K562 (cell line): Measurements from ENCODE around the gene GUK1. TPM values are rescaled to one million over a fixed set of nuclear protein-coding genes. Genes with fewer than 3 reads are reported as not detected.

ENCODE experiments used
- CBX8 ChIP-seq: fragments of 200-600 bp; sonication (generic); IDR thresholded peaks from 2 replicates; pipeline ENCODE4 v1.6.1; 2012; ENCODE audit warnings: borderline replicate concordance, mixed run types, low read depth, mild to moderate bottlenecking, moderate library complexity, mixed read lengths, low read length, control low read depth, inconsistent platforms; ENCODE audit not compliant: poor library complexity, severe bottlenecking; ENCODE audit errors: extremely low read depth
- ETV6 ChIP-seq, 3 experiments: fragments of 150-350 bp in 1 of 3; sonication (generic) in 1 of 3; formaldehyde crosslinking in 1 of 3; IDR thresholded peaks; 2 replicates each; pipeline versions ENCODE4 v1.6.1 to v1.8.0; 2014 to 2022; ENCODE audit warnings: borderline replicate concordance in 2 of 3, low read depth in 2 of 3, antibody characterized with exemption in 1 of 3, low read length in 1 of 3, mild to moderate bottlenecking in 1 of 3, missing genetic modification reagents in 1 of 3
- GABPA ChIP-seq: fragments of 200-800 bp; sonication (Bioruptor generic); conservative IDR thresholded peaks from 2 replicates; pipeline ENCODE4 v1.6.1; 2016; ENCODE audit warnings: low read depth, missing genetic modification characterization, missing compliant biosample characterization
- GATAD2B ChIP-seq: fragments of 450-650 bp; IDR thresholded peaks from 2 replicates; pipeline ENCODE4 v1.6.1; 2017; ENCODE audit warnings: mild to moderate bottlenecking, borderline replicate concordance
- MEF2D ChIP-seq: conservative IDR thresholded peaks from 2 replicates; pipeline ENCODE4 v1.6.1; 2016; ENCODE audit warnings: low read depth, missing genetic modification characterization, missing compliant biosample characterization
- SMARCA4 ChIP-seq: fragments of 450-650 bp; IDR thresholded peaks from 2 replicates; pipeline ENCODE4 v1.6.1; 2016
- TAF1 ChIP-seq: IDR thresholded peaks from 2 replicates; pipeline ENCODE4 v1.6.1; 2011; ENCODE audit warnings: mild to moderate bottlenecking, low read length, moderate library complexity; ENCODE audit not compliant: insufficient read depth, control insufficient read depth, severe bottlenecking; ENCODE audit errors: extremely low read depth
- TBP ChIP-seq: optimal IDR thresholded peaks from 2 replicates; pipeline ENCODE3; 2011; ENCODE audit warnings: low read depth, low read length, improper control_type of control experiment
- ZFP36 ChIP-seq: fragments of 150-350 bp; IDR thresholded peaks from 2 replicates; pipeline ENCODE4 v1.6.1; 2018; ENCODE audit warnings: low read length, low read depth; ENCODE audit not compliant: partially characterized antibody
- ZKSCAN8 ChIP-seq: fragments of 200-800 bp; sonication (Bioruptor generic); IDR thresholded peaks from 2 replicates; pipeline ENCODE4 v1.6.1; 2016; ENCODE audit warnings: missing genetic modification characterization, missing compliant biosample characterization
- ZMIZ1 ChIP-seq, 2 experiments: fragments of 150-350 bp in 1 of 2; IDR thresholded peaks; 2 replicates each; pipeline ENCODE4 v1.6.1; 2012 to 2016; ENCODE audit warnings: low read depth in 2 of 2, low read length in 2 of 2, mild to moderate bottlenecking in 1 of 2, moderate library complexity in 1 of 2
- ZNF174 ChIP-seq: fragments of 250-450 bp; sonication (Bioruptor Pico); IDR thresholded peaks from 2 replicates; pipeline ENCODE4 v1.4.0; 2020; ENCODE audit warnings: mild to moderate bottlenecking
- ZNF280B ChIP-seq: fragments of 250-450 bp; sonication (Bioruptor Pico); IDR thresholded peaks from 2 replicates; pipeline ENCODE4 v1.5.1; 2021; ENCODE audit warnings: mild to moderate bottlenecking
- ZNF507 ChIP-seq: conservative IDR thresholded peaks from 2 replicates; pipeline ENCODE4 v1.6.1; 2017; ENCODE audit warnings: missing genetic modification characterization, missing compliant biosample characterization
- ZNF830 ChIP-seq: fragments of 250-450 bp; sonication (Bioruptor Pico); IDR thresholded peaks from 2 replicates; pipeline ENCODE4 v1.5.0; 2021; ENCODE audit warnings: mild to moderate bottlenecking
- polyA plus RNA-seq, 8 experiments: library from polyadenylated mRNA; depleted of rRNA in 4 of 8; stranded (reverse) in 5 of 8; unstranded in 3 of 8; fragments of >200 nt; fragmentation: Nextera tagmentation in 2 of 8; fragmentation: Illumina TruSeq in 1 of 8; extraction: Ambion mirVana in 2 of 8; extraction: Trizol in 1 of 8; gene quantifications; 2 replicates each; pipeline versions ENCODE4 v1.2.1 to v1.2.3, GENCODE V29; 2011 to 2014; ENCODE audit warnings: inconsistent platforms in 1 of 8, missing spikeins in 1 of 8
- total RNA-seq, 7 experiments: library from RNA; depleted of rRNA in 6 of 7; stranded (reverse); fragments of >200 nt in 6 of 7; fragmentation: Illumina TruSeq in 2 of 7; extraction: Trizol in 2 of 7; gene quantifications; 2 replicates each; pipeline versions ENCODE4 v1.2.1 to v1.2.3, GENCODE V29; 2011 to 2021; ENCODE audit warnings: low replicate concordance in 1 of 7
- TF ChIP-seq, protein P1 (sequence below): sonication (generic); formaldehyde crosslinking; IDR thresholded peaks from 2 replicates; pipeline ENCODE4 v1.8.0; 2023; ENCODE audit warnings: mild to moderate bottlenecking, missing genetic modification reagents
- TF ChIP-seq, protein P2 (sequence below): fragments of 250-450 bp; sonication (Bioruptor Pico); IDR thresholded peaks from 2 replicates; pipeline ENCODE4 v1.4.0; 2020; ENCODE audit warnings: borderline replicate concordance

Gene GUK1
- total and polyA plus RNA-seq, 9 of the 15 experiments (the other 6 are each of a cell fraction or from before 2014, with no cell fraction given), result 7.0 to 331 (median 132) TPM

DNA sequence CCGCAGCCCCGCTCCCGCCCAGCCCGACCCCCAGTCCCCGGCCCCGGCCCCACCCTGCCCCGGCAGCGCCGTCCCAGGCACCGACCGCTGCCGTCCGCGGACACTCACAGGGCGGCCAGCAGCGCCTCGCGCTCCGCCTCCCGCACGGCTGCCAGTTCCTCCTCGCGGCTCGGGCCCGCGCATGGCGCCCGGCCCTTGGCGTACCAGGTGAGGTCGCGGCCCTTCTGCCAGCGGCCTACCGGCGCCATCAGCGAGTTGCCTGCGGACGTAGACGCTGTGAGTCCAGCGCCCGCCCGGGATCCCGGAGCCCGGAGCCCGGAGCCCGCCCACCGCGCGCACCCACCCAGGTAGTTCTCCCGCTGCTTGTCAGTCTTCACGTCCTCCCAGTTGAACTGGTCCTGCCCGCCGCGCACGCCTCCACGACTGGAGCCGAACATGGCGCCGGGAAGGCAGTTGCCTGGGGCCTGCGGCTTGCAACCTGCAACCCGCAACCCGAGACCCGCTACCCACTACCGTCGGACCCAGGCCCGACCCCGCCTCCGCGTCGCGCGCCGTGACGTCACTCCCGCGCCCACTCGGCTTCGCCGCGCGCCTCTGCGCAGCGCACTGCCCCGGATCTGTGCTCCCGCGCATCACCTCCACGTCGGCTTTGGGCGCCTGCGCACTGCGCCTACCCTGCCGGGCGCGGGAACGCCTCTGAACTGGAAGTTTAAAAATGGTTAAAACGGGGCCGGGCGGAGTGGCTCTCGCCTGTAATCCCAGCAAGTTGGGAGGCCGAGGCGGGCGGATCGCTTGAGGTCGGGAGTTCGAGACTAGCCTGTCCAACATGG lies 37.1 kb upstream of the GUK1 start, which contains the start of gene C1orf35 (continued):
- TF ChIP-seq ZNF280B (no peak), CBX8 (no peak), ZKSCAN8 (CRISPR knock-in tag) (no peak), ZNF830 (0 out of 2 replicates have a peak, but pooled peaks have one; percentile 80), TAF1 (peak; percentile 60), SMARCA4 (no peak), ZNF174 (no peak), ZMIZ1 (IDR thresholded peaks at IDR 0.05; ENCODE audit: low read depth in 2 of 2, low read length in 2 of 2) (no peak), GABPA (peak; percentile 38; the same call in 1 of the 2 replicates), MEF2D (no peak), ETV6 (IDR thresholded peaks at IDR 0.05; ENCODE audit: borderline replicate concordance in 1 of 2, low read depth in 2 of 2, low read length in 1 of 2) (no peak), ETV6 (CRISPR knock-in tag; IDR thresholded peaks at IDR 0.05; ENCODE audit: borderline replicate concordance) (peak; percentile 86; the same call in 1 of the 2 replicates), GATAD2B (no peak), ZNF507 (tag) (no peak), TBP (peak; percentile 83), ZFP36 (no peak)
- TF ChIP-seq, protein P1, sequence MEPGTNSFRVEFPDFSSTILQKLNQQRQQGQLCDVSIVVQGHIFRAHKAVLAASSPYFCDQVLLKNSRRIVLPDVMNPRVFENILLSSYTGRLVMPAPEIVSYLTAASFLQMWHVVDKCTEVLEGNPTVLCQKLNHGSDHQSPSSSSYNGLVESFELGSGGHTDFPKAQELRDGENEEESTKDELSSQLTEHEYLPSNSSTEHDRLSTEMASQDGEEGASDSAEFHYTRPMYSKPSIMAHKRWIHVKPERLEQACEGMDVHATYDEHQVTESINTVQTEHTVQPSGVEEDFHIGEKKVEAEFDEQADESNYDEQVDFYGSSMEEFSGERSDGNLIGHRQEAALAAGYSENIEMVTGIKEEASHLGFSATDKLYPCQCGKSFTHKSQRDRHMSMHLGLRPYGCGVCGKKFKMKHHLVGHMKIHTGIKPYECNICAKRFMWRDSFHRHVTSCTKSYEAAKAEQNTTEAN (CRISPR knock-in tag), result no peak; the same call in 1 of the 2 replicates
- TF ChIP-seq, protein P2, sequence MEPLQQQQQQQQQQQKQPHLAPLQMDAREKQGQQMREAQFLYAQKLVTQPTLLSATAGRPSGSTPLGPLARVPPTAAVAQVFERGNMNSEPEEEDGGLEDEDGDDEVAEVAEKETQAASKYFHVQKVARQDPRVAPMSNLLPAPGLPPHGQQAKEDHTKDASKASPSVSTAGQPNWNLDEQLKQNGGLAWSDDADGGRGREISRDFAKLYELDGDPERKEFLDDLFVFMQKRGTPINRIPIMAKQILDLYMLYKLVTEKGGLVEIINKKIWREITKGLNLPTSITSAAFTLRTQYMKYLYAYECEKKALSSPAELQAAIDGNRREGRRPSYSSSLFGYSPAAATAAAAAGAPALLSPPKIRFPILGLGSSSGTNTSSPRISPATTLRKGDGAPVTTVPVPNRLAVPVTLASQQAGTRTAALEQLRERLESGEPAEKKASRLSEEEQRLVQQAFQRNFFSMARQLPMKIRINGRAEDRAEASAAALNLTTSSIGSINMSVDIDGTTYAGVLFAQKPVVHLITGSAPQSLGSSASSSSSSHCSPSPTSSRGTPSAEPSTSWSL (CRISPR knock-in tag), result no peak
